ENCODE data around the gene NOS1AP.
A peak's percentile ranks its signal among the peaks of the same experiment; 100 is the strongest.
"Not testable (repeated sequence)": the region's sequence is repeated elsewhere in the genome, so short reads cannot be mapped to it uniquely, and the experiment has no call there.

NOS1AP gene

GRCh38 chr1:162056579-162056978 is 12.9 kb upstream of the NOS1AP start:
- no peak for DNase-seq

- no peak for DNase-seq
Observed at GRCh38 chr1:162059721-162060120, 9.8 kb upstream of the NOS1AP start.

- no peak for DNase-seq
Observed at GRCh38 chr1:162060314-162060713, 9.2 kb upstream of the NOS1AP start.

GRCh38 chr1:162062542-162063015 is 6.9 kb upstream of the NOS1AP start:
- DNase-seq = no peak

GRCh38 chr1:162065016-162065415 is 4.5 kb upstream of the NOS1AP start:
- DNase-seq = no peak

GRCh38 chr1:162066836-162067235 is 2.7 kb upstream of the NOS1AP start:
- DNase-seq = not testable (repeated sequence)

GRCh38 chr1:162067466-162067865 is 2.0 kb upstream of the NOS1AP start:
- no peak for DNase-seq

GRCh38 chr1:162068301-162068700 is 1.2 kb upstream of the NOS1AP start:
- DNase-seq = no peak

- DNase-seq = peak in 6 of 56 donors; percentile 10 to 55 (median 29)
Observed at GRCh38 chr1:162070094-162070748, 730 bp downstream of the NOS1AP start.

- no peak for DNase-seq
Observed at GRCh38 chr1:162070825-162071224, 1.3 kb downstream of the NOS1AP start.

GRCh38 chr1:162072740-162073139 is 3.2 kb downstream of the NOS1AP start:
- DNase-seq = no peak

GRCh38 chr1:162074276-162075005 is 5.0 kb downstream of the NOS1AP start:
- DNase-seq = no peak

- DNase-seq = no peak
Observed at GRCh38 chr1:162075862-162076261, 6.4 kb downstream of the NOS1AP start.

- DNase-seq = no peak
Observed at GRCh38 chr1:162077648-162078299, 8.3 kb downstream of the NOS1AP start.

GRCh38 chr1:162079030-162079429 is 9.5 kb downstream of the NOS1AP start:
- DNase-seq = no peak

GRCh38 chr1:162080472-162081015 is 11.1 kb downstream of the NOS1AP start:
- no peak for DNase-seq

- DNase-seq = no peak
Observed at GRCh38 chr1:162081316-162081715, 11.8 kb downstream of the NOS1AP start.

- not testable (repeated sequence) for DNase-seq
Observed at GRCh38 chr1:162082080-162082479, 12.6 kb downstream of the NOS1AP start.

- no peak for DNase-seq
Observed at GRCh38 chr1:162083273-162083672, 13.8 kb downstream of the NOS1AP start.

GRCh38 chr1:162085991-162086390 is 16.5 kb downstream of the NOS1AP start:
- no peak for DNase-seq

GRCh38 chr1:162087111-162087510 is 17.6 kb downstream of the NOS1AP start:
- no peak for DNase-seq

GRCh38 chr1:162087574-162087973 is 18.1 kb downstream of the NOS1AP start:
- DNase-seq = no peak

Measured in amygdala (tissue), 56 donors.